Ovary (tissue), 9 donors: Measurements from ENCODE around the gene MRPS14. TPM values are rescaled to one million over a fixed set of nuclear protein-coding genes. Genes with fewer than 3 reads are reported as not detected.

Experiments
- DNase-seq, 5 donors: peaks; one replicate each; pipeline ENCODE4 v3.0.0-alpha.2; 2019 to 2020
- H3K27ac ChIP-seq, 2 donors: fragments of 200-600 bp; one replicate each; pipeline versions ENCODE4 v1.5.1 to v1.8.0; 2019 to 2022
- H3K27me3 ChIP-seq: fragments of 200-600 bp; one replicate; pipeline ENCODE4 v1.8.0; 2022
- H3K36me3 ChIP-seq: fragments of 200-600 bp; sonication (generic); one replicate; pipeline ENCODE4 v1.5.1; 2019
- H3K4me1 ChIP-seq: one replicate; pipeline ENCODE4 v1.8.1; 2013; ENCODE audit warnings: mild to moderate bottlenecking, moderate library complexity; ENCODE audit not compliant: insufficient read depth
- H3K4me3 ChIP-seq: fragments of 200-600 bp; sonication (generic); one replicate; pipeline ENCODE4 v1.5.1; 2017
- H3K9me3 ChIP-seq, 2 donors: fragments of 200-600 bp in 1 of 2; sonication (generic) in 1 of 2; one replicate each; pipeline versions ENCODE4 v1.5.1 to v1.8.1; 2013 to 2019; ENCODE audit warnings: mild to moderate bottlenecking in 1 of 2, moderate library complexity in 1 of 2
- EP300 ChIP-seq: sonication (generic); formaldehyde crosslinking; IDR thresholded peaks from one replicate; pipeline ENCODE4 v1.6.1; 2017; ENCODE audit warnings: antibody characterized with exemption
- POLR2A ChIP-seq: fragments of 450-650 bp; IDR thresholded peaks from one replicate; pipeline ENCODE4 v1.6.1; 2017; ENCODE audit warnings: antibody characterized with exemption, mild to moderate bottlenecking, moderate library complexity
- WGBS, 3 donors: extraction: QIAGEN DNeasy Blood & Tissue Kit in 1 of 3; methylation state at CpG; one replicate each; pipeline versions ENCODE4 v1.1.5 to v1.1.7; 2013 to 2017; 5-methylcytosine and 5-hydroxymethylcytosine counted together
- intact Hi-C, 4 donors: fragments of 100-400 bp; cut with DNase I; formaldehyde crosslinking; loops; one replicate each; pipeline versions ENCODE4 v1.11.0 to v1.15.1; 2022 to 2023
- polyA plus RNA-seq, 2 donors: library from polyadenylated mRNA; stranded (reverse); fragments of 200-250 nt in 1 of 2; fragments of 350-450 nt in 1 of 2; fragmentation: Illumina TruSeq in 1 of 2; extraction: RNeasy Lipid Tissue Mini Kit (QIAGEN cat#74804) in 1 of 2; gene quantifications; one replicate each; pipeline ENCODE4 v1.2.3, GENCODE V29; 2013 to 2014
- total RNA-seq, 7 donors: library from RNA; depleted of rRNA in 2 of 7; stranded (reverse); fragments of >200 nt in 2 of 7; fragmentation: NEBNext Ultra II Directional in 3 of 7; extraction: Animal tissue kit (Norgen Biotek cat#: 25700) in 3 of 7; gene quantifications; one replicate each; pipeline versions ENCODE4 v1.1.0 to v1.2.4, GENCODE V29; 2016 to 2023
- TF ChIP-seq, protein P1 (sequence below), 3 donors: fragments of 450-650 bp in 2 of 3; fragments of 200-600 bp in 1 of 3; IDR thresholded peaks; one replicate each; pipeline versions ENCODE4 v1.5.1 to v1.8.0; 2016 to 2022; ENCODE audit warnings: antibody characterized with exemption in 3 of 3, mild to moderate bottlenecking in 1 of 3
- donor health status: DM: no; HTN: no; CAD: no; lungs with moderate emphysema.
- donor health status: DM: no; HTN: no; CAD: no.
- donor health status: Bipolar disorder and iron deficiency.
- donor health status: DM: yes; HTN: yes; CAD: no.
- donor health status: DM: no; HTN: no; CAD: no.
- donor health status: DM: yes; HTN: yes; CAD: no.

The MRPS14 gene
- total and polyA plus RNA-seq, 9 donors: 21.0 to 38.0 (median 26.2) TPM

DNA sequence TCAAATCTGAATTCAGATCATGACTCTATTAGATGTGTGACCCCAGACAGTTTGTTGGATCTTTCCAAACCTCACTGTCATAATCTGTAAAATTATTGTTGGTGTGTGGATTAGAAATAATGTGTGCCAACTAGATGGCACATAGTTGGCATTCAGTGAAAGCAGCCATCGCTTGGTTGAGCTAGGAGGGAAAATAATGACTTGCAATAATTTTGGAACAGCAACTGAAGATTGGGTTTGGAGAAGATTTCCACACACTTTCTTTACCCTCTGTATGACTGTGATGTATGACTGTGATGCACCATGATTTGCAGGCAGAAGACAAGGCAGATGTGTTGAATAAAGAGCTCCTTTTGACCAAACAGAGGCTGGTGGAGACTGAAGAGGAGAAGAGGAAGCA lies 47.5 kb downstream of the MRPS14 start:
- Histone ChIP-seq H3K4me1 (no peaks in the 10 kb centered on the region), H3K27ac (no peak overlapping the region), H3K9me3 (no peaks in the 10 kb centered on the region), H3K36me3 (no peaks in the 10 kb centered on the region), H3K27me3 (no peaks in the 10 kb centered on the region), H3K4me3 (no peak overlapping the region)
- no peak for TF ChIP-seq POLR2A
- TF ChIP-seq EP300: no peak
- TF ChIP-seq, protein P1, sequence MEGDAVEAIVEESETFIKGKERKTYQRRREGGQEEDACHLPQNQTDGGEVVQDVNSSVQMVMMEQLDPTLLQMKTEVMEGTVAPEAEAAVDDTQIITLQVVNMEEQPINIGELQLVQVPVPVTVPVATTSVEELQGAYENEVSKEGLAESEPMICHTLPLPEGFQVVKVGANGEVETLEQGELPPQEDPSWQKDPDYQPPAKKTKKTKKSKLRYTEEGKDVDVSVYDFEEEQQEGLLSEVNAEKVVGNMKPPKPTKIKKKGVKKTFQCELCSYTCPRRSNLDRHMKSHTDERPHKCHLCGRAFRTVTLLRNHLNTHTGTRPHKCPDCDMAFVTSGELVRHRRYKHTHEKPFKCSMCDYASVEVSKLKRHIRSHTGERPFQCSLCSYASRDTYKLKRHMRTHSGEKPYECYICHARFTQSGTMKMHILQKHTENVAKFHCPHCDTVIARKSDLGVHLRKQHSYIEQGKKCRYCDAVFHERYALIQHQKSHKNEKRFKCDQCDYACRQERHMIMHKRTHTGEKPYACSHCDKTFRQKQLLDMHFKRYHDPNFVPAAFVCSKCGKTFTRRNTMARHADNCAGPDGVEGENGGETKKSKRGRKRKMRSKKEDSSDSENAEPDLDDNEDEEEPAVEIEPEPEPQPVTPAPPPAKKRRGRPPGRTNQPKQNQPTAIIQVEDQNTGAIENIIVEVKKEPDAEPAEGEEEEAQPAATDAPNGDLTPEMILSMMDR (IDR thresholded peaks at IDR 0.05): no peak
- WGBS, 3 donors: 73 to 97% (median 97%) methylated on average over 1 of the region's 1 CpG
- intact Hi-C loops: no loop called here
- DNase-seq: no peak

DNA sequence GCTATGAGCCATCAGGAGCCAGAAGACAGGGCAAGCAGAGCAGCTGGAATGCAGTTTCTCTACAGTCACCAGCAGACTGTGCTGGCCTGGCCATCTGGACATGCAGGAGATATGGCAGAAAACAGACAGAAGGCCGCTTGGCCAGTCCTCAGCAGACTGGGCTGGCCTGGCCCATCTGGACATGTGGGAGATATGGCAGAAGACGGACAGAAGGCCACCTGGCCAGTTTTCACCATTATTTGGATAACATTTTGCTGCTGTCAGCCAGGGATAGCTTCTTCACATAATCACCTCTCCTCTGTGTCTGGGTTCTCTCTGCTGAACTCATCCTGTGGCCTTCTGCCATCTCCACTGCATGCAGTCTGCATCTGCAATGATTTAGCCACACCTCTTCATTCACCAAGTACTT lies 48.5 kb downstream of the MRPS14 start:
- Histone ChIP-seq H3K4me1 (no peaks in the 10 kb centered on the region), H3K27me3 (no peaks in the 10 kb centered on the region), H3K27ac (no peak overlapping the region), H3K36me3 (no peaks in the 10 kb centered on the region), H3K9me3 (no peaks in the 10 kb centered on the region), H3K4me3 (no peak overlapping the region)
- DNase-seq: peak in 1 of 5 donors; percentile 35
- intact Hi-C loops: no loop called here
- TF ChIP-seq, protein P1 (IDR thresholded peaks at IDR 0.05): no peak
- TF ChIP-seq EP300 (no peak), POLR2A (no peak)
- WGBS, 3 donors: 31 to 49% (median 41%) methylated on average over 2 of the region's 2 CpGs

DNA sequence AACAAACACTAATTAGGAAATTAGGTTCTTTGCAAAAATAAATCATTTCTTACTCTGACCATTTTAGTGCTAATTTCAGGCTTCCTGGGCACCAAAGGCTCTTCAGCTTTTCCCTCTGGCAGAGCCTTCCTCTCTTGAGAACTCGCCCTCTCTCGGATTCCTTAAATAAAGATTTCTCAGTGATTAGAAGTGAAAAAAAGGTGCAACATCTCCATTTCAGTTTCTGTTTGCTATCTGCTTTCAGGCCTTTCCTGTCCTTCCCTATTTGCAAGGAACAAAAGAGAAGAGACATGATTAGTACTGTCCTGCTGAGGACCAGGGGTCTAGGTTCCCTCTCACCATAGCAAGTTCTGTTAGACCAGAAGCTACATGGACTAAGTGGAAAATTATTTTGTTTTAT lies 51.3 kb downstream of the MRPS14 start:
- no peaks in the 10 kb centered on the region for H3K27me3 ChIP-seq
- no peaks in the 10 kb centered on the region for H3K9me3 ChIP-seq
- intact Hi-C loops: no loop called here
- no peak overlapping the region for H3K4me3 ChIP-seq
- peaks cover 6% of the 10 kb centered on the region for H3K4me1 ChIP-seq
- 75 to 90% (median 88%) methylated on average over 2 of the region's 2 CpGs for WGBS, 3 donors
- H3K27ac ChIP-seq: no peak overlapping the region
- H3K36me3 ChIP-seq: no peaks in the 10 kb centered on the region
- no peak for DNase-seq
- TF ChIP-seq, protein P1 (IDR thresholded peaks at IDR 0.05): no peak
- no peak for TF ChIP-seq EP300
- TF ChIP-seq POLR2A: no peak

DNA sequence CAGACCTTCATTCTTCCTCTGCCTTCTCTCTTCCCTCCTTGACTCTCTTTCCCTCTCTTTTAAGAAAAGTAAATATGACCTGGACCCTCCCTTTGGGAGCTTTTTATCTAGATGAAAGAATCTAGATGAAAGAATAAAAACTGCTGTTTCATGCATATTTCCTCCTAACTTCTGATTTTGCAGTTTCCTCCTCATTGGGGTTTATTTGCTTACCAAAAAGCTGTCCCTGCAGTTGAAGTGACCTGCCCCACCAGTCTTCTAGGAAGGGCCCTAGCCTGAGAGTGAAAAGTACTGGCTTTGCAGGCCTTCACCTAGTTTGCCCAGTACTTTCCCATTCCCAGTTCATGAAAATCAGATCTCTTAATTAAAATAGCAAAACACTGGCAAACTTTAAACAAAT lies 51.8 kb downstream of the MRPS14 start:
- no peak overlapping the region for H3K4me3 ChIP-seq
- TF ChIP-seq EP300: no peak
- TF ChIP-seq, protein P1 (IDR thresholded peaks at IDR 0.05): no peak
- no peak for TF ChIP-seq POLR2A
- no peak for DNase-seq
- H3K9me3 ChIP-seq: no peaks in the 10 kb centered on the region
- H3K4me1 ChIP-seq: peaks cover 6% of the 10 kb centered on the region
- no peaks in the 10 kb centered on the region for H3K27me3 ChIP-seq
- intact Hi-C loops: no loop called here
- no peak overlapping the region for H3K27ac ChIP-seq
- H3K36me3 ChIP-seq: no peaks in the 10 kb centered on the region

DNA sequence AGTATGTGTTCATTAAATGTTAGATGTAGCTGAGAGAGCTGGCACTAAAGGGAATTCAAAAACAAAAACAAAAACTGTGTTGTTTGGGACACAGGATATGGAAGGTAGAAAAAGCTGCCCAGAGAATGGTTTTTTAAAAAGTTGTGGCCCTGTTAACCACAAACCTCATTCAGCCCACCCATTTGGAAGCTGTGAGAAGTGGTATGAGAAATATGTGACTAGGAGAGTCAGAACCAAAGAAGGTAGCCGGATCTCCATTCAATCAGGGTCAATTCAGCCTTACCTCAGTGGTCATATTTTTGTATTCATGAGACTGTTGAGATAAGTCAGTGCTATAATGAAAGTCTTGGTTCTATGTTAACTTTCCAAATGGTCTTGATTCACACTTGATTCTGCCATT lies 53.2 kb downstream of the MRPS14 start:
- TF ChIP-seq, protein P1 (IDR thresholded peaks at IDR 0.05): no peak
- no peak for TF ChIP-seq POLR2A
- TF ChIP-seq EP300: no peak

More for the DNA sequence above, 53.2 kb downstream of the MRPS14 start:
- no peaks in the 10 kb centered on the region for H3K27me3 ChIP-seq
- no peak overlapping the region for H3K4me3 ChIP-seq
- no peak overlapping the region for H3K27ac ChIP-seq
- DNase-seq: no peak
- 77 to 94% (median 83%) methylated on average over 1 of the region's 1 CpG for WGBS, 3 donors
- intact Hi-C loops: no loop called here
- no peaks in the 10 kb centered on the region for H3K9me3 ChIP-seq
- H3K36me3 ChIP-seq: no peaks in the 10 kb centered on the region
- H3K4me1 ChIP-seq: peaks cover 12% of the 10 kb centered on the region
